Measurements from ENCODE around the gene IDUA.

Gene IDUA

DNA sequence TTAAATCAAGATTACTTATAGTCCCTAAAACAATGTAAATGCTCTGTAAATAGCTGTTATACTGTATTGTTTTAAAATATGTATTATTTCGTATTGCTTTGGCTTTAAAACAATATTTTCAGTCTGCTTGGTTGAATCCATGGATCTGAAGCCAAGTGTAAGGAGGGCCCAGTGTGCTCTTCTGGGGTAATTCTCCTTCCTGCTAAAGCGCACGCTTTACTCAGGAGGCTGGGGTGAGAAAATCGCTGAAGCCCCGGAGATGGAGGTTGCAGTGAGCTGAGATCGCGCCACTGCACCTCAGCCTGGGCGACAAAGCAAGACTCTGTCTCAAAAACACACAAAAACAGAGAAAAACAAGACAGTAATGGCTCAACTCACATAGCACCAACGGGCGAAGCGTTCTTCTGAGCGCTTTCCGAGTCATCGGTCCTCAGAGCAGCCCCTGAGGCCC, 391 bp upstream of the IDUA start:
- no peaks in the 10 kb centered on the region for H3K27me3 ChIP-seq (replicated peaks; ENCODE audit: insufficient read depth, low read length)
- TF ChIP-seq EZH2phosphoT487 (IDR thresholded peaks at IDR 0.05; ENCODE audit: low read length) (no peak), EZH2 (optimal IDR thresholded peaks at IDR 0.05; ENCODE audit: low read depth, low read length) (no peak)
- TF ChIP-seq, protein P1, sequence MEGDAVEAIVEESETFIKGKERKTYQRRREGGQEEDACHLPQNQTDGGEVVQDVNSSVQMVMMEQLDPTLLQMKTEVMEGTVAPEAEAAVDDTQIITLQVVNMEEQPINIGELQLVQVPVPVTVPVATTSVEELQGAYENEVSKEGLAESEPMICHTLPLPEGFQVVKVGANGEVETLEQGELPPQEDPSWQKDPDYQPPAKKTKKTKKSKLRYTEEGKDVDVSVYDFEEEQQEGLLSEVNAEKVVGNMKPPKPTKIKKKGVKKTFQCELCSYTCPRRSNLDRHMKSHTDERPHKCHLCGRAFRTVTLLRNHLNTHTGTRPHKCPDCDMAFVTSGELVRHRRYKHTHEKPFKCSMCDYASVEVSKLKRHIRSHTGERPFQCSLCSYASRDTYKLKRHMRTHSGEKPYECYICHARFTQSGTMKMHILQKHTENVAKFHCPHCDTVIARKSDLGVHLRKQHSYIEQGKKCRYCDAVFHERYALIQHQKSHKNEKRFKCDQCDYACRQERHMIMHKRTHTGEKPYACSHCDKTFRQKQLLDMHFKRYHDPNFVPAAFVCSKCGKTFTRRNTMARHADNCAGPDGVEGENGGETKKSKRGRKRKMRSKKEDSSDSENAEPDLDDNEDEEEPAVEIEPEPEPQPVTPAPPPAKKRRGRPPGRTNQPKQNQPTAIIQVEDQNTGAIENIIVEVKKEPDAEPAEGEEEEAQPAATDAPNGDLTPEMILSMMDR (IDR thresholded peaks at IDR 0.05; ENCODE audit: low read length), result no peak
- no peak overlapping the region for H3K4me3 ChIP-seq (ENCODE audit: low read length)
- H3F3A ChIP-seq (ENCODE audit: insufficient read depth, low read length), result no peaks in the 10 kb centered on the region
- H3K4me2 ChIP-seq (ENCODE audit: low read depth, low read length), result no peak overlapping the region
- H3K9me3 ChIP-seq (replicated peaks; ENCODE audit: insufficient read depth, low read length), result no peaks in the 10 kb centered on the region
- no peak overlapping the region for H3K27ac ChIP-seq (ENCODE audit: low read length)
- DNase-seq, result no peak
- no peaks in the 10 kb centered on the region for H3K36me3 ChIP-seq (replicated peaks; ENCODE audit: insufficient read depth, low read length)
- no peak overlapping the region for H3K9ac ChIP-seq (ENCODE audit: low read length)
- no peaks in the 10 kb centered on the region for H4K20me1 ChIP-seq (ENCODE audit: insufficient read depth, low read length)
- no peak overlapping the region for H2AFZ ChIP-seq (ENCODE audit: low read length)
- H3K4me1 ChIP-seq (ENCODE audit: low read length), result no peaks in the 10 kb centered on the region
- H3K79me2 ChIP-seq (ENCODE audit: low read length), result no peaks in the 10 kb centered on the region
- H3K9me2 ChIP-seq (replicated peaks; ENCODE audit: insufficient read depth, low read length), result no peaks in the 10 kb centered on the region

DNA sequence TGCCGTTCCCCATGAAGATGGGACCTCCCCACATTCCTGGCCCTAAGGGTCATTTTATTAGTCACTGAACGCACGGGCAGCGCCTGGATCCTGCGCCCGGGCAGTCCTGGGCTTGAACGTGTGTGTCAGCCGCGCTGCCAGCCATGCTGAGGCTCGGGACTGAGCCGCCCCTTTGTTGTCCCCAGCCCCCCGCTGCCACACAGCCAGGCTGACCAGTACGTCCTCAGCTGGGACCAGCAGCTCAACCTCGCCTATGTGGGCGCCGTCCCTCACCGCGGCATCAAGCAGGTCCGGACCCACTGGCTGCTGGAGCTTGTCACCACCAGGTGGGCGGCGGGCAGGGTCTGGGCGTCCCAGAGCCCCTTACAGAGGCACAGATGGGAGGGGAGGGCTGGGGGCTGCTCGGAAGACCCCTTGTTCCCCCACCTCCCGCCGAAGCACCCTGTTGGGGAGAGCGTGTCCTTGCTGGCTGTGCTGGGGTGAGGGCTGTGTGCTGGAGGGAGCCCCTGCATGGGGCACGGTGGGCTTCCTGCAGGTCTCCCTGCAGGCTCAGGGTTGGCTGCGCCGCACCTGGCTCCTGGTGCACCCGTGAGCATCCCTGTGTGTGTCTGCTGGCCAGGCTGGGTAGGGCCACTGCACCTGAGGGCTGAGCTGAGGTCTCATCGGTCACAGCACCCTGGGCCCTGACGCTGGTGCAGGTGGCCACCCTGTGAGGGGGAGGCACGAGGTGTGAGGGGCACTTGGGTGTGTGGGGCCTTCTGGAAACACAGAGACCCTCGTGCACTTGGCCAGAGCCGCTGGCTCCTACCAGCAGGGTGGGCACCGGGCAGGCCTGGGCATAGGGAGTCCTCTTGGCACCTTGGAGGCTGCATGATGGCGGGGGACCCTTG, 1.0 kb downstream of the IDUA start:
- Histone ChIP-seq H3K27me3 (replicated peaks; ENCODE audit: insufficient read depth, low read length) (no peaks in the 10 kb centered on the region), H3K4me1 (ENCODE audit: low read length) (no peaks in the 10 kb centered on the region), H3K4me2 (ENCODE audit: low read depth, low read length) (no peak overlapping the region), H3K9me2 (replicated peaks; ENCODE audit: insufficient read depth, low read length) (no peaks in the 10 kb centered on the region), H3K27ac (ENCODE audit: low read length) (no peak overlapping the region), H3K9me3 (replicated peaks; ENCODE audit: insufficient read depth, low read length) (no peaks in the 10 kb centered on the region), H3K4me3 (ENCODE audit: low read length) (no peak overlapping the region), H3K9ac (ENCODE audit: low read length) (no peak overlapping the region), H3K36me3 (replicated peaks; ENCODE audit: insufficient read depth, low read length) (no peaks in the 10 kb centered on the region), H3F3A (ENCODE audit: insufficient read depth, low read length) (no peaks in the 10 kb centered on the region), H3K79me2 (ENCODE audit: low read length) (no peaks in the 10 kb centered on the region), H2AFZ (ENCODE audit: low read length) (no peak overlapping the region), H4K20me1 (ENCODE audit: insufficient read depth, low read length) (no peaks in the 10 kb centered on the region)
- TF ChIP-seq, protein P1 (IDR thresholded peaks at IDR 0.05; ENCODE audit: low read length), result no peak
- TF ChIP-seq EZH2phosphoT487 (IDR thresholded peaks at IDR 0.05; ENCODE audit: low read length) (no peak), EZH2 (optimal IDR thresholded peaks at IDR 0.05; ENCODE audit: low read depth, low read length) (no peak)
- no peak for DNase-seq

DNA sequence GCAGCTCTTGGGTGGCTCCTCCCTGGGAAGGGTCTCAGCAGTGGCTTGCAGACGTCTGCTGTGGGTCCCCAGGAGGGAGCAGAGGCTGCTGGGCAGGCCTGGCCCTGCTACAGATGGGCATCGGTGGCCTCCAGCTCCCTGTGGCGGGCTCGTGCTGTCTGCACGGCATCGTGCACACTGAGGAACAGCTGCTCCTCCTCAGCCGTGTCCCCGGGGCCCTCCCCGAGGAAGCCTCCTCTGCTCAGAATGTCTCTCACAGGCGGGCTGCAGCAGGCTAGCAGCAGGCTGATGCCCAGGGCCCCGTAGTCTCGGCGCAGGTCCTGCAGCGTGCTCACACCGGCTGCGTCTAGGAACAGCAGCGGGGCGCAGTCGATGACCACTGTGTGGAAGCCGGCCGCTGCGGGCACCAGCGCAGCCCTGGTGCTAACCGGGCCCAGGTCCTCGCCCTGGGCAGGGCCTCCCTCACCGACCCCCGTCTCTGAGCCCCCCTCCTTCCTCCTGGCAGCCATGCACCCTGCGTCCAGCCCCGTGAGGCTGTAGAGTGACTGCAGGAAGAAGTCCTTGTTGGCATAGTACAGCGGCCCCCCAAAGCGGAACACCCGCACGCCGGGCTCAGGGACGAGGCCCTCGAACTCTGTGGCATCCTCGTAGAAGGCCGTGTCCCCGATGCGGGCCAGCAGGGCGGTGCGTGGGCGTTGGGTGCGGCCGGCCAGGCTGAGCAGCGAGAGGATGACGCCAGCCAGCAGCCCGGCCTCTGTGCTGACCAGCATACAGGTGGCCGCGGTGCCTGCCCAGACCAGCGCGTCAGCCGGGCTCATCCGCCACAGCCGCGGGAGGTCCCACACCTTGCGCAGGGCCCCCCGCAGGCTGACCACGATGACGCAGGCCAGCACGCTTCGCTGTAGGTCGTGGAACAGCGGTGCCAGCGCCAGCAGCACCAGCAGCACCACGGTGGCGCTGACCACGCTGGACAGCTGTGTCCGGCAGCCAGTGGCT, 2.2 kb downstream of the IDUA start:
- Histone ChIP-seq H3K27ac (ENCODE audit: low read length) (no peak overlapping the region), H3K4me3 (ENCODE audit: low read length) (no peak overlapping the region), H2AFZ (ENCODE audit: low read length) (no peak overlapping the region), H3F3A (ENCODE audit: insufficient read depth, low read length) (no peaks in the 10 kb centered on the region), H3K9ac (ENCODE audit: low read length) (no peak overlapping the region), H3K79me2 (ENCODE audit: low read length) (no peaks in the 10 kb centered on the region), H3K27me3 (replicated peaks; ENCODE audit: insufficient read depth, low read length) (no peaks in the 10 kb centered on the region), H3K36me3 (replicated peaks; ENCODE audit: insufficient read depth, low read length) (no peaks in the 10 kb centered on the region), H4K20me1 (ENCODE audit: insufficient read depth, low read length) (no peaks in the 10 kb centered on the region), H3K4me2 (ENCODE audit: low read depth, low read length) (no peak overlapping the region), H3K9me2 (replicated peaks; ENCODE audit: insufficient read depth, low read length) (no peaks in the 10 kb centered on the region), H3K9me3 (replicated peaks; ENCODE audit: insufficient read depth, low read length) (no peaks in the 10 kb centered on the region), H3K4me1 (ENCODE audit: low read length) (no peaks in the 10 kb centered on the region)
- TF ChIP-seq EZH2 (optimal IDR thresholded peaks at IDR 0.05; ENCODE audit: low read depth, low read length) (no peak), EZH2phosphoT487 (IDR thresholded peaks at IDR 0.05; ENCODE audit: low read length) (no peak)
- TF ChIP-seq, protein P1 (IDR thresholded peaks at IDR 0.05; ENCODE audit: low read length), result no peak
- DNase-seq, result no peak
